Stimulated activated CD4-positive, alpha-beta T cell treated with anti-CD3 and anti-CD28 coated beads, TNF-alpha, amount 100 ng/mL, for 48 hours (primary cell): ENCODE results near the gene ITPKB.
A peak's percentile ranks its signal among the peaks of the same experiment; 100 is the strongest.

Experiments used
- DNase-seq, 3 donors: peaks; one replicate each; pipeline ENCODE4 v3.0.0-alpha.2; 2020; ENCODE audit warnings: low read depth in 3 of 3

The ITPKB gene

GRCh38 chr1:226685196-226685820, 53.8 kb downstream of the ITPKB start:
- DNase-seq = no peak

GRCh38 chr1:226684026-226684425, 55.1 kb downstream of the ITPKB start:
- DNase-seq = no peak

DNA sequence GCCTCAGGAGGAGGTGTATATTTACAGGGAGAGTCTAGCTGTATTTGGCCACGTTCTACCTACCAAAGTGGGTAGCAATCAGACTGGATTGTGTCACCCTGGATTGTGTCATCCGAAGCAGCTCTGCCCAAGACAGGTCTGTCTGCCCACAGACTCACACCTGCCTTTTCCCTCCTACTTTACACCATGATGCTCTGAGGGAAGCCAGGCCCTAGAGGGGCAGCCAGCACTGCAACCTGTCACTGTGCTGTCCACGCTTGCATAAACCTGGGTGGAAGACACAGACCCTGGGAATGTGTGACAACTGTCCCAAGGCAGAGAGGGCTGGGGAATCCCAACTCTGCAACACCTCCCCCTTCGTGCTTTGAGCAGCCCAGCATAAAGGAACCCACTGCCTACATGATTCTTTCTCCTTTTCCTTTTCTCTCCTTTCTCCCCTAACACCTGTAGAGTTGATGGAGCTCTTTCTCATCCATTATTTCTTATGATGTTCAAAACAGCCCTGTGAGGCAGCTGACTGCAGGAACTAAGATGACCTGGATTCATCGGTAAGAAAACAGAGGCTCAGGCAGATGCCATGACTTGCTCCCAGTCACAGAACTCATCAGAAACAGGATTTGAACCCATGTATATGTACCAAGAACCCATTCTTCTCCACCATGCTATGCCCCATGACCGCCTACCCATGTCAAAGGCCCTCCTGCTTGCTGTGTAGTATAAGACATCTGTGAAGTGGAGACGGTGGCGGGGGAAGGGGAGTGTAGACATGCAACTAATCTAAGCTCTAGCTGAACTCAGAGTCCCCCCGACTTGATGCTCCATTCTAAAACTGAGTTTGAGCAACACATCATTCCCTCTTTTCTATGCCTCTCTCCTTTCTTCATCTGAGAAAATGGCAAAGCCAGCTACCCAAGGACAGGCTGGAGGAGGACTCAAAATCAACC, 55.9 kb downstream of the ITPKB start:
- no peak for DNase-seq

DNA sequence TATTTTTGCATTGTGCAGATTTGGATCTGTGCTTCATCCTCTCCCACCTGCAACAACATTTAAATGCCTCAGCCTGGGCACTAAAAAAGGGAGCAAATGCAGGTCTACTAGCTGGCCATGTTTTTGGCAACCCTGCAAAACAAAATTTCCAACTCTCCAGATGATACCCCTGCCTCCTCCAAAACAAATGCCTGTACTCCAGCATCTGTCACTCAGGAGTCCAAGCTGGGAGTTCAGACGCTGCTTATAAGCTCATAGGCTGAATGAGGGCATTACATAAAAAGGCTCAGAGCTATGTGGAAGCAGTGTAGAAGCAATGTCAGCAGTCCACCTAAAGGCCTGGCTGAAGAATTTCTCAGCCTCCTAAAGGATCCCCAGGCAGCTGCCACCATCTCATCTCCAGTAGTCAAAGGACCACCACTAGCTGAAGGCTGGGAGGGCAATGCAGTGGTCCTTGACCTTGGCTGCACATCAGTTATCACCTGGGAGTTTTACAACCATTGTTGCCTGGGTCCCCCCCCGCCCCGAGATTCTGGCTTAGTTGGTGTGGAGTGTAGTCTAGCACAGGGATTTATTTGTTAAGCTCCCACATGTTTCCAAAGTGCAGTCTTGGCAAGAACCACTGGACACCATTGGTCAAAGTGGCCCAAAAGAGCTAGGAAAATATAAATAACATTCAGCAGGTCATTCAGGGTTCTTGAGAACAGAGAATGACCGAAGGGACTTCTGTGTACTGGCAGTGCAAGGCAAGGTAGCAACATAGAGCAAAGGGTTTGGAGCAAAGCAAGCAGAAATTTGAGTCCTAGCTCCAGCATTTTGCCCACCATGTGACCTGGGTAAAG, 57.2 kb downstream of the ITPKB start:
- DNase-seq = no peak

DNA sequence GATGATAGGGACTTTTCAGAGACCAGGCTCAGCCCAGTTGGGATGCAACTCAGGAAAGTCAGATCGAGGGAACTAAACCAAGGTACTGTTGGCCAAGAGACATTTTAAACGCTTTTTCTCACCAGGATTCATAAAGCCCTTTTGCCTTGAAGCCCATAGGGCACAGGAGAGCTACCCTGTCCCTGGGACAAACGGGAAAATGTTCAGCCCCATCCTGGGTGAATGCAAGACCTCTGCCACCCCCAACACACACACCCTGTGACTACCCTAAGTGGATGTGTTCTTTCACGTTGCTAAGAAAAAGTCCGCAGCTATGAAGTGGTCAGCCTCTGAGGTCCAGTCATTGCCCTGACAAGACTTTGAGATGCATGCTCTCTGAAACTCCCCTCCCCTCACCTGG, 58.4 kb downstream of the ITPKB start:
- DNase-seq = no peak

GRCh38 chr1:226679853-226680516, 59.1 kb downstream of the ITPKB start:
- DNase-seq = peak in 2 of 3 donors; percentile 63 to 74

DNA sequence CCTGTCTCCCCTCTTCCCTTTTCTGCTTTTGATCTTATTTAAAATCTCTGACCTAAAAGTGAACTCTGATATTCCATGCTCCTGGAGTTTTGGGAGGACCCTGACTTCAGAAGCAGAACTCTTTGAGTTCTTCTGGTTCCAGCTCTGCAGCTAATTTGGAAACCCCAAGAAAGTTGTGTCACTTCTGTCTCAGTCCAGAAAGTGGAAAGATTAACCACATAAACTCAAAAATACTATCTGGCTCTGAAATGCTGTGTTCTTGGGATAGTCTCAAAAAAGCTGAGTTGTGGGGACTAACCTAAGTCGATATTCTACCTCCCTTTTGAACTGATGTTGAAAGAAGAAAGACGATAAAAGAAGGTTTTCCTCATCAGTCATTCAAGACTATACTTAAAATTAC, 59.8 kb downstream of the ITPKB start:
- DNase-seq = no peak

GRCh38 chr1:226678701-226679100, 60.4 kb downstream of the ITPKB start:
- DNase-seq = no peak

DNA sequence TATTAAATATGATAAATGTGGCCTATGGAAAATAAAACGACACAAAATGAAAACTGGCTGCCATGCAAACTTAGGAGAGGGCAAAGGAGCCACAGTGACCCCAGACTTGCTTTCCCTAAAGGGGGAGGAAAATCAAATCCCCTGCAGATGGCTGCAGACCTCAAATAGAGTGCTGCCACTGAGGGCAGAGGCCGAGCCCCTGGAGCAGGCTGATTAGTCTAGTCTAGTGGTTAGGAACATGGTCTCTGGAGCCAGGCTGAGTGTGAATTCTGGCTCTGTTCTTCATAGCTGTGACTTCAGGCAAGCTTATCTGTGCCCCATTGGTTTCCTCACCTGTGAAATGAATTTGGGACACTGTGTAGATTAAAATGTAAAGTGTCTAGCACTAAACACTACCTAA, 60.8 kb downstream of the ITPKB start:
- no peak for DNase-seq

- no peak for DNase-seq
Measured at GRCh38 chr1:226677027-226678020, 61.8 kb downstream of the ITPKB start.

GRCh38 chr1:226676381-226676780, 62.7 kb downstream of the ITPKB start:
- no peak for DNase-seq

DNA sequence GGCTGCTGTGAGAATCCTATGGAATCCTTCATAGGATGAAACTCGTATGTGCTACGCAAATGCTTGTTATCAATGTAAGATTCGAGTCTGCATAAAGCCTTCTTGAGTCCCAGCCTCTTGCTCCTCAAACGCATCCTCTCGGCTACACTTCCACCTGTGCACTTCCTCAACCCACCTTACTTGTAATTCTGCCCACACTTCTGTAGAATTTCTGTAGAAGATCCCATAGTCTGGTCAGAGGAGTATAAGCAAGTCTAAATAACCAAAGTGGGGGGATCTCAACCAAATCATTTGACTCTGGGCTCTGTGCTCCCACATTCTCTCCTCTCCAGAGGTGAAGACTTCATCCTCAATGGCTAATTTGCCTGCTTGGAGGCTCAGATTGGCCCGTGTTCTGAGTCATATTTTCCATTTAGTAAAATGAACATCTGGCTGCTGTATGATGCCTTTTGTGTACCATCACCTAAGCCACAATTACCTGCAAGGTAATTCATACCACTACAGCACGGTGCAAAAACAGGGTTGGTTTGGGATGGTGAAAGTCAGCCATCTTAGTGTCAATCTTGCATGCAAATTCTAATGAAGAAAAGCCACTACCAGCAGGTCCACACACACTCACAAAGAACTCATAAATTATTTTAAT, 63.2 kb downstream of the ITPKB start:
- no peak for DNase-seq

- peak in 1 of 3 donors; percentile 55 for DNase-seq
Measured at GRCh38 chr1:226674892-226675714, 64.0 kb downstream of the ITPKB start.

- no peak for DNase-seq
Measured at GRCh38 chr1:226672339-226672762, 66.7 kb downstream of the ITPKB start.

DNA sequence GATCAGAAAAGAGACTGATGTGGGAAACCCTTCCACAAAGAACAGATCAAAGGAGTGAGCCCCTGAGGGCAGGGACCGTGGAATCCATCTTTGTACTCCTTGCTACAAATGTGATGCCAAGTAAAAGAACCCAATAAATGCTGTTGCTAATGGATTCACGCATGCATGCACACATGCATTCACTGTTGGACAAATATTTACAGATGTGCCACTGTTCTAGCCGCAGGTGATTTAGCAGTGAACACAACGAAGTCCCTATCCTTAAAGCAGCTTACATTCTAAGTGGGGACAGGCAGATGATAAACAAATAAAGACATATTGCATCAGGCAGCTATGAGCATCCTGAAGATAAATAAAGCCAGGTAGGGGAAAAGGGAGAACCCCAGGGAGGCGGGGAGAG, 67.8 kb downstream of the ITPKB start:
- DNase-seq = no peak

- DNase-seq = no peak
Measured at GRCh38 chr1:226670073-226670472, 69.0 kb downstream of the ITPKB start.

DNA sequence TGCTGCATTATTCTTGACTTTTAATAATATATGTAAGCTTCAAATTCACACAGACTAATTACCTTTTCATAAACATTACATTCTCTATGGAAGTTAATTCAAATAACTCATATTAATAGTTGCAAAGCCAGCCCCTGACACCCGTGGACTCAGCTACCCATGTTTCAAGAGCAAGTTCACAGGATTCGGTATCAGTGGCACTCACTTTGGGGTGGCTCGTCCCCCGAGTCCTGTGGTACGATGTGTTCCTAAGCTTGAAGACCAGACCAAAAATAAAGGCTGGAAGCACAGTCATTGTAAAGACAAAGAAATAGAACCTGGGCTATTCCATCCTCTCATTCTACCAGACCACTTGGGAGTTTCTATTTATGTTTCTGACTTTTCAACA, 70.9 kb downstream of the ITPKB start:
- no peak for DNase-seq

GRCh38 chr1:226666692-226667091, 72.4 kb downstream of the ITPKB start:
- no peak for DNase-seq

- no peak for DNase-seq
Measured at GRCh38 chr1:226666164-226666506, 72.9 kb downstream of the ITPKB start.
